Neural cell (in vitro differentiated cells): ENCODE measurements around the gene PTCD2.

ENCODE experiments used
- EP300 ChIP-seq: fragments of 450-650 bp; conservative IDR thresholded peaks from 2 replicates; pipeline ENCODE4 v1.6.1; 2014; ENCODE audit warnings: antibody characterized with exemption, mild to moderate bottlenecking, moderate library complexity; ENCODE audit not compliant: poor library complexity, severe bottlenecking
- EZH2 ChIP-seq: fragments of 200-600, 300-800 bp; shearing (Covaris generic), sonication (generic); IDR thresholded peaks from 2 replicates; pipeline ENCODE4 v1.6.1; 2014; ENCODE audit warnings: antibody characterized with exemption, low read length, borderline replicate concordance, mild to moderate bottlenecking; ENCODE audit not compliant: insufficient read depth, poor library complexity, severe bottlenecking
- RAD21 ChIP-seq: fragments of 450-650 bp; conservative IDR thresholded peaks from 2 replicates; pipeline ENCODE4 v1.6.1; 2014; ENCODE audit warnings: antibody characterized with exemption, mild to moderate bottlenecking, moderate library complexity
- TF ChIP-seq, protein P1 (sequence below): fragments of 450-650 bp; IDR thresholded peaks from 2 replicates; pipeline ENCODE4 v1.5.1; 2014; ENCODE audit warnings: antibody characterized with exemption, mild to moderate bottlenecking, moderate library complexity; ENCODE audit not compliant: poor library complexity, severe bottlenecking

DNA sequence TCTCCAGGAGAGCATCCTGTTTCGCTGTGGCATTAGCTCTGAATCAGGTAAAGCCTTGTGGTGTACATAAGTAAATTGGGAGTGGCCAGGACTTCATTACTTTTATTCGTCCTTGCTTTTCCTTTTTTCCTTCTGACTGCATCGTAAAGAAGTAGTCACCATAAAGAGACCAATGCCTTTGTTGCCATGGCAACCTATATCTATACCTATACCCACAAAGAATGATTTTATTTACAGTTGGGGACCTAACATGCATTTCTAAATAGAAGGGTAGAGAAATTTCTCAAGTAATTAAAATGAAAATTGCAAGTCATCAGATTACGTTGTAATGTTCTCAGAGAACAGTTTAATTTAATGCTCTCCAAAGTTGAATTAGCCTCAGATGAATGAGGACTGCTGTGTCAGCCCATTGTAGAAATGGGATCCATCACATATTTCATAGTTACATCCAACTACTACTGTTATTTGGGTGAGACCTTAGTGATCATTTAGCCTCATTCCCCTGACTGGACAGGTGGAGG, 18.6 kb downstream of the PTCD2 start:
- TF ChIP-seq, protein P1, sequence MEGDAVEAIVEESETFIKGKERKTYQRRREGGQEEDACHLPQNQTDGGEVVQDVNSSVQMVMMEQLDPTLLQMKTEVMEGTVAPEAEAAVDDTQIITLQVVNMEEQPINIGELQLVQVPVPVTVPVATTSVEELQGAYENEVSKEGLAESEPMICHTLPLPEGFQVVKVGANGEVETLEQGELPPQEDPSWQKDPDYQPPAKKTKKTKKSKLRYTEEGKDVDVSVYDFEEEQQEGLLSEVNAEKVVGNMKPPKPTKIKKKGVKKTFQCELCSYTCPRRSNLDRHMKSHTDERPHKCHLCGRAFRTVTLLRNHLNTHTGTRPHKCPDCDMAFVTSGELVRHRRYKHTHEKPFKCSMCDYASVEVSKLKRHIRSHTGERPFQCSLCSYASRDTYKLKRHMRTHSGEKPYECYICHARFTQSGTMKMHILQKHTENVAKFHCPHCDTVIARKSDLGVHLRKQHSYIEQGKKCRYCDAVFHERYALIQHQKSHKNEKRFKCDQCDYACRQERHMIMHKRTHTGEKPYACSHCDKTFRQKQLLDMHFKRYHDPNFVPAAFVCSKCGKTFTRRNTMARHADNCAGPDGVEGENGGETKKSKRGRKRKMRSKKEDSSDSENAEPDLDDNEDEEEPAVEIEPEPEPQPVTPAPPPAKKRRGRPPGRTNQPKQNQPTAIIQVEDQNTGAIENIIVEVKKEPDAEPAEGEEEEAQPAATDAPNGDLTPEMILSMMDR: no peak
- TF ChIP-seq EP300 (no peak), RAD21 (no peak), EZH2 (no peak)
